Upper lobe of left lung (tissue), 4 donors: ENCODE measurements around the gene PCDH8.

ENCODE experiments used
- CTCF ChIP-seq, 6 experiments: fragments of 450-650 bp in 4 of 6; fragments of 200-600 bp in 2 of 6; sonication (generic) in 2 of 6; IDR thresholded peaks; one replicate each; pipeline ENCODE4 v1.5.1; 2016 to 2019; ENCODE audit warnings: antibody characterized with exemption in 6 of 6
- EP300 ChIP-seq, 4 donors: sonication (generic); formaldehyde crosslinking; IDR thresholded peaks; one replicate each; pipeline ENCODE4 v1.5.1; 2017; ENCODE audit warnings: antibody characterized with exemption in 4 of 4, control low read depth in 2 of 4
- POLR2AphosphoS5 ChIP-seq, 2 donors: sonication (generic); formaldehyde crosslinking; IDR thresholded peaks; one replicate each; pipeline ENCODE4 v1.5.1; 2017; ENCODE audit warnings: antibody characterized with exemption in 2 of 2

GRCh38 chr13:52868190-52868589, 19.8 kb upstream of the PCDH8 start:
- no peak for TF ChIP-seq CTCF (IDR thresholded peaks at IDR 0.05)
- no peak for TF ChIP-seq EP300 (IDR thresholded peaks at IDR 0.05)
- TF ChIP-seq POLR2AphosphoS5 (IDR thresholded peaks at IDR 0.05), result no peak
